HG03469 (cell line): ENCODE measurements around the gene ATXN7L2.

ENCODE experiments used
- ATAC-seq: cut with Tn5 transposase; IDR thresholded peaks from one replicate; pipeline ENCODE4 v1.9.1; 2021; ENCODE audit warnings: mild to moderate bottlenecking, moderate library complexity, moderate number of reproducible peaks; ENCODE audit not compliant: unreplicated experiment

The ATXN7L2 gene

DNA sequence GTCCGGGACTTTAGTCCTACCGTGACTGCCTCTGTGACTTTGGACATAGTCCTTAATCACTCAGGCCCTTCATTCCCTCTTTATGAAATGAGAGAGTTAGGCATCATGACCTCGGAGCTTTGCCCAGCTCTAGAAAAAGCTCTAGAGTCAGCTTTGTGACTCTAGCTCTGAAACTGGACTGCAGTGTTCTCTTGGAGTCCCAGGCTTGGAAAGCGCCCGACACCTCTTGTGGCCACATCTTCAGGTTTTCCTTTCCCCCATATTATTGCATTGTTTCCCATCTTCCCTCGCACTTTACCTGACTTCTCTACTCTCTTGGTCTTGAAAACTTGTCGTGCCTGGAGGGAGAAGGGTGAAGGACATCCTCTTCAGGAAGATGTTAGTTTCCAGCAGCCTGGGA lies 38.3 kb downstream of the ATXN7L2 start:
- ATAC-seq = no peak

DNA sequence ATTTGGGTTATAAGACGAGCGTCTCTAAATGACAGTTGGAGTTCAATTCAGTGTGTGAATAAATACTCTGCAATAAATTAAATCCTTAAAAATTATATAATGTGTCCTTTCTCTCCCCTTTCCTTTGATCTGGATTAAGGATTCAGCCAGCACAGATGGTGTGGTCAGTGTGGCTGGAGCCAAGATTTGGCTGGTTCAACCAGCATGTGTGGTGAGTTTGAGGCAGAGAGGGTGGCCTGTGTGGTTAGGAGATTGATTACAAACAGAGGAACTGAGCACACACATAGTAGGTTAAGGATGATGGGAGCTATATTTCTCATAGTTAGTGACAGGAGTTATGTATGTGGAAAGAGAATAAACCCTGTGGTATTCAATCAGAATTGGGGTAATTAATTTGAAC lies 40.0 kb downstream of the ATXN7L2 start:
- ATAC-seq = no peak

DNA sequence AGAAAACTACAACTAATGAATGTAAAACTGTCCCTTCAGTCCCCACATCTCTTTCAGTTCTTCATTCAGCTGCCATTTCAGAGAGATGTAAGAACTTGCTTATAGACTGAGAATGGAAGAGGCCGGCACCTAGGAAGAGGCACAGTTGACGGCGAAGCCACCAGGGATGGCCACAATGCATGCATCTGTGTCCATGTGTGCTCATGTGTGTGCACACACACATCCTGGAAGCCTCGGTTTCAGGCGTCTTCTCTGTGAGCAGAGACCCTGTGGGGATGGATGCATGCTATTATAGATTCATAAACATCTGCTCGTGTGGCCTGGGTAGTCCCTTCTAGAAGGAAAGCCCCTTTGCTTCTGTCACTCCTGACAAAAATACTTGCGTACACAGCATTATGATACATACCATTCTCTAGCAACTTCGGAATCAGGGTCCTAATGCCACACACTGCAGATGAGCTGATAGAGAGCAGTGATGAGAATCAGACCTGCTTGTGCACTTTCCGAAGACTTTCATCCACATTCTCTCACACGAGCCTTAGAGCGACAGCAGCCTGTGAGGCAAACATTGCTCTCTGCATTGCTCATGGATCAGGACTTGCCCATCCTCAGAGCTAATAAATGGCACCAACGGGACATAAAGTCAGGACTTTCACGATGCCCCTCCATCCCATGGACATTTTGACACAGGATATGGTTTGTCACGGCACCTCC lies 43.5 kb downstream of the ATXN7L2 start:
- ATAC-seq = no peak

DNA sequence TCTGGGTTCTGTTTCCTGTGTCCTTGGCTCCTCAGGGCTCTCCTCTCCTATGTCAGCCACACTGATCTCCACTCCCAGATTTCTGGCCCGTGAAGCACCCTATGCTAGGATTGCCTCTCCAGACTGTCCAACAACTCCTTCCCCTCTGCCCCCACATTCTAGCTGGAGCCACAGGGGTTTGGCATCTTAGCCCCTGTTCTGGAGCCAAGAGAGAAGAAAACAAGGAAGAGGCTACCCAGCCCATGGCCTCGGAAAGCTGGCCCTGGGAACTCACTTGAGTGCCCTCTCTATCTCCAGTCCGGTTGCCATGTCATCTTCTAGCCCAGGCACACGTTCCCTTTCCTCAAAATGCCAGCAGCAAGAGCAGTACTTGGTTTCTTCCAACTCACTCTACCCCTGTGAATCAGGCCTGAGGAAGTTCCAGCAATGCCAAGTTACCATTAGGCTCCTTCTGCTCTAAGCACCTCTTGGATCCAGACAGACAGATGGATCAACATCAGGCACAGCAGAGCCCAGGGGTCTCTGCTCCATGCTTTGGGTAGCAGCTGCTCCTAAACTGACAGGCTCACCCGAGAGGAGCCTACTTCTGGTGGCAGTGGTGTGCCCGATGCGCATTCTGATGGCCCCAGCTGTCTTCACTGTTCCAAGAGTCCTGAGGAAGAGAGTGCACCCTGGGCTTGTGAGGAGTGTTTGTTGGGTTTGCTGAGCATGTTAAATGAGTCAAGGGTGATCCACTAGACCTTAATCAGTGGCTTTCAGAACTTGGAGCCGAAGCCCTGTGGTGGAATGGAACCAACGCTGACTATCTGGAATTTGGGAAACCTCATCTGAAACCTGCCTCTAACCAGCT lies 44.4 kb downstream of the ATXN7L2 start:
- ATAC-seq = no peak

DNA sequence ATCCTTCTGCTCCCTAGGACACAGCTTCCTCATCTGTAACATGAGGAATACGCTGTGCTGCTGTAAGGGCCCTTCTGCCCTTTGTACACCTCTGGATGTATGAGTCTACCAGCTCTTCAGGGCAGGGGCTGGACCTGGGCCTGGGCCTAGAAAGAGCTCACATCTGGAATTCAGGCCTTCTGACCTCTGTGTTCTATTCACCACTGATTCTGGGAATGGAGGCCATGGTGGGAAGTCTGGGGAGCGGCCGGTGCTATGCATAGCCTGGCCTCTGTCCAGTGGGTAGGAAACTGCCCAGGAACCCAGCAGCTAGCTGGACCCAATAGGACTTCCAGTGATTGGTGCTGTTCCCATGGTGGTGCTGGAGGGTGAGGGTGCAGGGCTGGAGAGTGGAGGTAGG lies 45.0 kb downstream of the ATXN7L2 start:
- ATAC-seq = no peak

DNA sequence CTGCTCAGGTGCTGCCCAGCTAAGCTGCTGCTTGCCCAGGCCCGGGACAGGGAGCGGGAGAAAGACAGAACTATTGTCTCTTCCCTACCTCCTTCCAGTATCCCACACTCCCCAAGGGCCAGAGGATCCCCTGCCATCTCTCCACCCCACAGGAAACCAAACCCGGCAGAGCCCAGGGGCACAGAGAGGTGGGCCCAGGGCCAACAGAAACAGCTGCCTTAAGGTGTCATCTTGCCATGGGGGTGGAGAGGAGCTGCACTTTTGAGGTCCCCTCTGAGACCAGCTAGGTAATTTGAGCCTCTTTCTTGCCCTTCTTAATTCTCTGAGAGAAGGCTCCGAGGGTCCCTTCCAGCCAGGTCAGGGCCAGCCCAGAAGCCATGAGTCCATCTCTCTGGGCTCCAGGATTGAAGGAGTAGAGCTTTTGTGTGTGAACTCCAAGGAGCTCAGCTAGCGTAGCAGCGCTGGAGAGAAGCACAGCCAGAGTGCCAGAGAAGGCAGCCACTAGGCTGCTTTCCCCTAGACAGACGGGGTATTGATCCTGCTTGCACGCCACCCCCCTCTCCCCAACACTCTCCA lies 46.3 kb downstream of the ATXN7L2 start:
- no peak for ATAC-seq

DNA sequence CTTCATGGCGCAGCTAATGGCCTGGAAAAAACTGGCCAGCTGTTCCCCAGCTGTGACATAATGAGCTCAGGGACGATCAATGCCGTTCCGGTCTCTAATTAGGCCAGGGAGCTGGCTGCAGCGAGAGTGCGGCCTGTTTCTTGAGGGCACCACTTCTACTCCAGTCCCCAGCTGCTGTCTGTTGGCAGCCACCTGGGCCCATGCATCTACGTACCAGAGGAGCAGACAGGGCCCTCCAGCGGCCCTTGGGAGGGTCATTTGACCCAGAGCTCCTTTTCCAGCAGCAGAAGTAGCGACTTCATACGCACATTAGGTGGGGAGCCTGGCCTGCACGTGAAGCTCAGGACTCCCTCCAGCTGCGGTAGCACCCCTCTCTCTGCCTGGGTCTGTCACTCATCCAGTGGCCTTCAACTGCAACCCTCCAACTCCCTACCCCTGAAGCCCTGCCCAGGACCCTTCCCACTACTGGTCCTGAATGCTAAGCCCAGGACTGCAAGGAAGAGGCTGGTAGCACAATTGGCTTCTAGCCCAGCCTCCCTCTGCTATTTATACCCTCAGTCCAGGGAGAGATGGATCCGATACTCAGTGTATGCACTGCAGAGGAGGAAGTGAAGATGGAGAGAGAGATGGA lies 46.9 kb downstream of the ATXN7L2 start:
- ATAC-seq = no peak

DNA sequence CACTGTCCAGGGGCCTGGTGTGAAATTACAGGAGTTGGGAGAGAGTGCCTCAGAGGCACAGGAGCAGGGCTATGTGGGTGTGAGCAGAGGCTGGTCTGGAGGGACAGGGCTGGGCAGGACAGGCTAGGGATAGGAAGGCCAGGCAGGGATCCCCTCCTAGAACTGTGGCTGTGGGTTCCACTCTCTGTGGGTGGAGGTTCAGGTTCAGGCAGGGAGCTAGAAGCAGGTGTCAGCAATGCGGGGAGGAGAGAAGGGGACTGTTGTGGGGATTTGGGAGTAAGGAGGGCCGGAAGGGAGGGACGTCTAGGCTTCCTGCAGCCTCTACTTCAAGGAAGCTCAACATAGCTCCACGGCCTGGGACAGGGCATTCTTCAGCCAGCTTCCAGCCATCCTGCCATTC lies 47.7 kb downstream of the ATXN7L2 start:
- ATAC-seq = no peak

DNA sequence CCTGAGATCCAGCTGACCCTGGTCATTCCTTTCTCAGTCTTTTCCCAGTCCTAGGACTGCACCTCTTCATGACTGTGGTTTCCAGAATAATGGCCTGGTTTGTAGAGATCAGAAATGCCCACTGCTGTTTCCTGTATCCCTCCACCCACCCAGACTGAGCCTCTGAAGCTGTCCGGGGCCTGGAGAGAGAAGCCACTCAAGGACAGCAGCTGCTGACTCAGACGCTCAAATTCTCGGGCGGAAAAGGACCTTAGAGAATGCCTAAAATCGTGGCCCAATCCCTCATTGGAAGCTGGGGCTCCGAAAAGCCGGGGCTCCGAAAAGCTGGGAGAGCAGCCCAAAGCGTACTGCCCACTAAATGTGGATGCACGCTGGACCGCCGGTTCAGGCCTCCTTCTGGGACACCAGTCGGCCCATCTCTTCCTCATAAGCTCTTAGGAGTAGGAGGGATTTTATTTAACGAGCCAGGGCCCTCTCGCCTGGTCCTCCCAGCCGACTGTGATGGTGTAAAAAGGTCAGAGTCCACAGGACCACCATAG lies 48.2 kb downstream of the ATXN7L2 start:
- ATAC-seq = no peak

DNA sequence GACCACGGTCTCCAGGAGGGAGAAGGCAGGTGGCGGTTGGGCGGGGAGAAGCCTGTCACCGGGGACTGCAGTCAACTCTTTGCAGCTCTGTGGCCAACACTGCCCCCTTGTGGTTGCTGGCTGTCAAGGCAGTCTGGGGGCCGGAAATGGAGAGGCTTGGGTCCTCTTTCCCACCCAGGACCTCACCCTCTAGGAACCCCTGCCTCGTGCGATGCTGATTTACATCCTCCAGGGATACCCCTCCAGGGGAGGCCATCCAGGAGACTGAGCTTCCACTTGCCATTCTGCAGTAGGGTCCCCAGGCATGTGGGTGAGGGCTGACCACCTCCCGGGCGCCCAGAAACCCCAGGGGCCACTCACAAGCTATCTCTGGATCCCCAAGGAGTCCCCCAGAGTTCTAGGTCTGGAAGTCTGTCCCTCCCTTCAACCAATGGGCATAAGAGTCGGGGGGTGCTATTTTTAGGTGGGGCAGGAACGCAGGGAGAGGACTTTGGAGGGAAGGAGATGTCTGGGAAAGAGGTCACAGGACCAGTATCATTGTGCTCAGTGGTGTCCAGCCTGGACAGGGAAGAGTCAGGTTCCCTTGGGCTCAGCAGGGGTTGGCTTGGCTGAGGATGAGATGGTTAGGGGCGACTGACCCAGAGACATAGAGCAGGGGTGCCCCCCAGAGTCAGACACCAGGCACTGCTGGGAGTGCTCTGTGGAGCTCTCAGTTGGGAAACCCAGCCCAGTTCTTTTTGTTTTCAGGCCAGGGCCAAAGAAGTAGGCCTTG lies 48.8 kb downstream of the ATXN7L2 start:
- peak; percentile 59 for ATAC-seq

DNA sequence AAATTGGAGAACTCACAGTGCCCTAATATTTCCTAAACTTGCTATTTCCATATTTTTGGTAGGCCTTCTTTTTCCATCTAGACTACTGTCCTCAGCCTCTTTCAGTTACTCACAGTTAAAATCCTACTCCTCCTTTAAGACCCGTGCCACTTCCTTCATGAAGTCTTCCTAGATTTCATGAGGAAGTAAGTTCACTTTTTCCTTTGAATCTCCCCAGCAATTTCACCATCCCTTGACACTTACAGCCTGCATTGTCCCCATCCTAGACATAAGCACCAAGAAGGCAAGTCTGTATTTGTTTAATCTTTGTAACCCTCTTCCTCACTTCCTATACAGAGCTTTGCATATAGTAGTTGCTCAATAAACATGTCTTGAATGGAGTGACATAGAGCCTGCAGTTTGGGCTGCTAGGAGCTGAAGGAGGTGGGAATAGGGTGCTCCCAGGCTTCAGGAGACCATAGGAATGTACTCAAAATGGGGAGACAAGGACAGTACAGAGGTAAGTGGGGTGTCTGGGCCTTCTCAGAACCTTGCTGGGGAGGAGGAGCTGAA lies 50.7 kb downstream of the ATXN7L2 start:
- ATAC-seq = no peak

DNA sequence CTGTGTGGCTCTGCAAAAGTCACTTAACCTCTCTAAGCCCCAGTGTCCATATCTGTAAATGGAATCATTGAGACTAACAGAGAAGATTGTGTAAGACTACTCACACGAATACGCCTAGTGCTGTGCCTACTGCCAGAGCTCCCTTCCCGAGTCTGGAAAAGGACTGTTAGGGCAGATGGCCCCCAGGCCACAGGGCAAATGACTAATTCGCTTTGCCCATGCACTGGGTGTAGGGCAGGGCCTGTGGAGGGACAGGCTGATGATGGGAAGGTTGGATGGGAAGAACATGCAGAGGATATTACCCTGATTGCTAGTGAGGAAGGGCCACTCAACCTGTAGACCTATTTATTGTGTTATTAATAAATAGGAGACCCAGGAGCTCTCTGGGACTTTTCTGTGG lies 51.8 kb downstream of the ATXN7L2 start:
- ATAC-seq = no peak

DNA sequence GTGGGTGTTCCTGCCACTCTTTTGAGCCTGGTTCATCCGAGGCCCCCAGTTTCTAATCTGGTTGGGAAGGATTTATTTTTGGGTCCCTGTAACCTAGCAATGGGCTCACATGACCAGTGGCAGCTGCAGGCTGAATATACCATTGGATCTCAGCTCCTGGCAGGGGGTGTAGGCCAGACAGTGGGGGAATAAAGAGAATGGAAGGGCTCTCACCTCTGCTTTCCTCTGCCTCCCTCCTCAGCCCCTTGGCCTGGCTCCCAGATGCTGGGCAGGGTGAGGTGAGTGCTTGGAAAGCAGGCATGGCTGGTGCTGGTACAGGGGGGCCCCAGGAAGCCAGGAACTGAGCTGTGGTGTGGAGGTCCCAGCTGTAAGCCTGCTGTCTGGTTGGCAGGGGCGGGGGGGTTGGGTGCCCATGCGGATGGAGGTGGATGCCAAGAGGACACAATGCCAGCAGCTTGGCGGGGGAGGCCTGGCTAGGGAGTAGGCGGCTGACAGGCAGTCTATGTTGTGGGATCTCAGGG lies 52.3 kb downstream of the ATXN7L2 start:
- no peak for ATAC-seq

DNA sequence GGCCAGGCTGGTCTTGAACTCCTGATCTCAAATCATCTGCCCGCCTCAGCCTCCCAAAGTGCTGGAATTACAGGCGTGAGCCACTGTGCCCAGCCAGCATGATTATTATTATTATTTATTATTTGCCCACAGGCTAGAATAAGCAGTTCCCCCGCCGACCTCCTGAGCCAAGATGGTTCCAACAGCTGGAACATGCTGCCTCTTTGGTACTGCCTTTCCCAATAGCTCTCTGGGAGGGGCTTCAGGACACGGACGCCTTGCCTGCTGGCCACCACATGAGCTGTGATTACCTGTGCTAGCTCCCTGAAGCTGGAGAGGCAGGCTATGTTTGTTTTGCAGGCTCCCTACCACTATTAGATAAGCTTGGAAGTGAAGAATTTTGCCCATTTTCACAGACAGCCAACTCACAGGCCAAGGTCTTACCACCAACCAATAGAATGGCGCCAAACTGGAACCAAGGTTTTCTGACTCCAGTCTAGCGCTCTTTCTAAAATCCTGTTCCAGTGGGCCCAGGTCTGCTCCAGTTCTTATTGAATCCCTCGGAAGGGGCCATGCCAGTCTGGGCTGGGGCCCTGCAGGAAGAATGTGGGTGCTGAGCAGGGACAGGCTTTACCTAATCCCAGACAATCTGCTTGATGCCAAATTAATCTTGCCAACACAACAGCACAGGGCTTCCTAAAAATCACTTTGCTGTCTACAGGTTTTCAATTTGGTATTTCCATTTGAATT lies 53.9 kb downstream of the ATXN7L2 start:
- no peak for ATAC-seq

DNA sequence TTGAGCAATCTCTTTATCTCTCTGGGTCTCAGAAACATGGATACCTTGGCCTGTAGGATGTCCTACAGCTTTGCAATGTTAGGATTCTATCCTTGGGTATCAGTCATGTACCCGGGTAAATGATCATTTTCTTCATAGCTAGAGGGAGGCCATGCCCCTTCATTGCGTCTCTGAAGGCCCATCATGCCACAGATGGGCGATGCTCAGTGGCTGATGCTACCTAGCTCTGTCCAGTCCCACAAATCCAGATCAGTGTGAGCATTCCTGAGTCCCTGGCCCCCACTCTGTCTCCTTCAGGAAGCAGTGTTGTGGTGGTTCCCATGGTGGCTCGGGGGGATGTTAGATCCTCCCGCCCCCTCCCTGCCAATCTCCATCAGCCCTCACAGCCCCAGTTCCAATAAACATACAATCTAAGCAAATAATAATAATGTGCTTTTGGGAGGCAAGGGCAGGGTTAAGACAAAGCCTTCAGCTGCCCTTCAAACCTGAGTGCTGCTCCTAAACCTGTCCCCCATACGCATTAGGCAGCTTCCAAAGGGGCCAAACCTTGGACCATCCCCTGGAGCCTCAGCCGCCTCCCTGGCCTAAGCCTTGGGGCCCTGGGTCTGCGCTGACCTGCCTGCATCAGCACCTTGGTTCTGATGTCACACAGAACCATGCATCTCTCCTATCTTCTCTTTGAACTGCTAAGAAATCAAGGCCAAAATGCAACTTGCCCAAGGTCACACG lies 55.3 kb downstream of the ATXN7L2 start:
- no peak for ATAC-seq

DNA sequence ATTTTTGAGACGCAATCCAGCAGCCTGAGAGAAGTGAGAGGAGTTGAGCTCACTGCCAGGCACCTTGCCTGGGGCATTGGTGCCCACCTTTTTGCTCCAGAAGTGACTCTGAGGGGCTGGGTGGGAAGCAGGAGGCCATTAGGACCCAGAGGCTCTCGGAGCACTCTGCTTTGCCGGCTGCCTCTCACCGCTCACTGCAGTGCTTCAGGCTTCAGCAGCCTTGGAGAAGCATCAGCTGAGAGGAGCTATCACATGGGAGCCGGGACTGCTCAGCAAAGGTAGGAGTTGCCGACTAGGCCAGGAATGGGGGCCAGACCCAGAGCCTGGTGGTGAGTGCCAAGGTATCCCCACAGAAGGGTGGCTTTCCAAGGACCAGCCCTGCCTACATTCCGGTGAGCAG lies 56.0 kb downstream of the ATXN7L2 start, which contains the start of gene GPR61:
TSS of gene GPR61 (plus strand) at position 197 of the 400 bp plus-strand sequence. CDS start 3,151 bp downstream, outside the sequence.
- no peak for ATAC-seq

DNA sequence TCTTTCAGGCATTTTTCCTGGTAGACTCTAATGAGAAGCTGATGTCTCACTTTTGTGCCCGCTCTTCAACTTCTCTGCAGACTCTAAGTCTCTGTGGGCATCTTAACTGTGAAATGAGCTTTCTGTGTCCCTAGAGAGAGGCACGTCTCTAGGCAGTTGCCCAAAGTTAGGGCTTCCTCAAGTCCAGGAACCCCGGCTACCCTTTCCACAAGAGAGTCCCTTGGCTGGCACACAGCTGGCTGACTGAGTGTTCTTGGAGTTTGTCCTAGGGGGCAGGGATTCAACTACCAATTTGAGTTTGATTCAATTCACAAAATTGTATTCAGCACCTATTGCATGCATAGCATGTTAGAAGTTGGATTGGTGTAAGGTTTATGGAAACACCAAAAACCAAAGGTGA lies 57.4 kb downstream of the ATXN7L2 start:
- ATAC-seq = no peak
